GM19099 (cell line): ENCODE results near the gene ANO6.

Source experiments
- POLR2A ChIP-seq: IDR thresholded peaks from 3 replicates; pipeline ENCODE4 v1.6.1; 2011; ENCODE audit warnings: low read depth; ENCODE audit not compliant: insufficient read length; ENCODE audit errors: extremely low read depth

Gene ANO6

GRCh38 chr12:45226021-45226420 is 10.1 kb downstream of the ANO6 start:
- TF ChIP-seq POLR2A: no peak

- TF ChIP-seq POLR2A: no peak
Observed at GRCh38 chr12:45227316-45228067, 11.6 kb downstream of the ANO6 start.

- TF ChIP-seq POLR2A: no peak
Observed at GRCh38 chr12:45231515-45232145, 15.7 kb downstream of the ANO6 start.

- TF ChIP-seq POLR2A: no peak
Observed at GRCh38 chr12:45232146-45232755, 16.4 kb downstream of the ANO6 start.

- no peak for TF ChIP-seq POLR2A
Observed at GRCh38 chr12:45232756-45233372, 17.0 kb downstream of the ANO6 start.

GRCh38 chr12:45234139-45234865 is 18.4 kb downstream of the ANO6 start:
- TF ChIP-seq POLR2A: no peak

GRCh38 chr12:45235087-45236025 is 19.5 kb downstream of the ANO6 start:
- no peak for TF ChIP-seq POLR2A

- TF ChIP-seq POLR2A: no peak
Observed at GRCh38 chr12:45242180-45242579, 26.3 kb downstream of the ANO6 start.

GRCh38 chr12:45243963-45244362 is 28.1 kb downstream of the ANO6 start:
- TF ChIP-seq POLR2A: no peak

- no peak for TF ChIP-seq POLR2A
Observed at GRCh38 chr12:45244561-45245343, 28.9 kb downstream of the ANO6 start.

GRCh38 chr12:45246236-45246635 is 30.3 kb downstream of the ANO6 start:
- no peak for TF ChIP-seq POLR2A

GRCh38 chr12:45247589-45247988 is 31.7 kb downstream of the ANO6 start:
- no peak for TF ChIP-seq POLR2A

- no peak for TF ChIP-seq POLR2A
Observed at GRCh38 chr12:45248095-45248494, 32.2 kb downstream of the ANO6 start.
